ENCODE results near the gene BCHE. TPM values are rescaled to one million over a fixed set of nuclear protein-coding genes. Genes with fewer than 3 reads are reported as not detected.

The BCHE gene
- polyA plus RNA-seq, 1 experiment: 3.1 TPM

DNA sequence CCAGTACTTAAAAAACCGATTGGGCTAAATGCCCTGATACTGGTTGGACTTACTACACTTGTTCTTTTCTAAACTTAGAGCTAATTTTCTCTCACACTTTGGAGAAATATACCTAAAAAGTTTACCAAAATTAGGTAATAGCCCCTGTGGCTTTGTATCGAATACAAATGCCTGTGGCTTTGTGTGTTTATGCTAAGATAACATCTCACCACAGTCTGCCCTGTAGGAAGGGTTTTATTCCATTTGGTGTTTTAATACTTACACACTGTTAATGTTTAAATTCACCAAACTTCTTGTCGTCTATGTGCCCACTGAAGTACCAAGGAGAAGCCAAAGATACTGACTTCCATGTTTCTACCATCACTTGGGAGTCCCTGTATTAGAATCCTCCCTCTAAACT is 66.4 kb downstream of the BCHE start:
- ChIA-PET POLR2A (no interaction called here), CTCF (no interaction called here)
- Histone ChIP-seq H3K4me3 (ENCODE audit: low read depth, low read length) (no peak overlapping the region), H3K27me3 (ENCODE audit: control insufficient read depth, insufficient read depth, low read length) (no peaks in the 10 kb centered on the region), H3K27ac (ENCODE audit: low read depth, low read length) (no peak overlapping the region), H3K9me3 (ENCODE audit: control insufficient read depth, insufficient read depth, low read length) (no peaks in the 10 kb centered on the region)
- DNase-seq (ENCODE audit: low read depth, low spot score): no peak
- no peak for TF ChIP-seq CTCF (IDR thresholded peaks at IDR 0.05; ENCODE audit: low read depth, low read length)

DNA sequence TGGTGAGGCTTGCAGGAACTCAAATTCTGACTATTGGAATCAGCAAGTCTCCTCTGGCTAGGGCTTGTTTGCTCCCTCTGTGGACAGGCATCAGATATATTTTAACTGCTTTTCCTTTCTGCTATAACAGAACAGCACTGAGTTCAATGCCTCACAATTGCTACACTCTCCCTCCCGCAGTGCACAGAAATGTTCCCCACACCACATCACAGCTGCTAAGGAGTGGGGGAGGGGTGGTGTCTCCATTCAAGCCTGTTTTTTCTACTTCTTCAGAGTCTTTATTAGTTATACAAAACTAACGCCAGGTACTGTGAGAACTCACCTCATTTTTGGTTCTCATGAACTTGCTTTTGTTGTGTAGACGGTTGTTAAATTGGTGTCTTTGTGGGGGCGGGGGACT is 68.5 kb downstream of the BCHE start:
- ChIA-PET CTCF (no interaction called here), POLR2A (no interaction called here)
- no peak overlapping the region for H3K4me3 ChIP-seq (ENCODE audit: low read depth, low read length)
- no peak overlapping the region for H3K27ac ChIP-seq (ENCODE audit: low read depth, low read length)
- no peaks in the 10 kb centered on the region for H3K27me3 ChIP-seq (ENCODE audit: control insufficient read depth, insufficient read depth, low read length)
- TF ChIP-seq CTCF (IDR thresholded peaks at IDR 0.05; ENCODE audit: low read depth, low read length): no peak
- DNase-seq (ENCODE audit: low read depth, low spot score): no peak
- H3K9me3 ChIP-seq (ENCODE audit: control insufficient read depth, insufficient read depth, low read length): no peaks in the 10 kb centered on the region

GRCh38 chr3:165759041-165759440 is 78.2 kb downstream of the BCHE start:
- ChIA-PET POLR2A (no interaction called here), CTCF (no interaction called here)
- no peaks in the 10 kb centered on the region for H3K9me3 ChIP-seq (ENCODE audit: control insufficient read depth, insufficient read depth, low read length)
- no peak overlapping the region for H3K4me3 ChIP-seq (ENCODE audit: low read depth, low read length)
- H3K27me3 ChIP-seq (ENCODE audit: control insufficient read depth, insufficient read depth, low read length): no peaks in the 10 kb centered on the region
- no peak overlapping the region for H3K27ac ChIP-seq (ENCODE audit: low read depth, low read length)
- no peak for TF ChIP-seq CTCF (IDR thresholded peaks at IDR 0.05; ENCODE audit: low read depth, low read length)
- no peak for DNase-seq (ENCODE audit: low read depth, low spot score)

- ChIA-PET POLR2A (no interaction called here), CTCF (no interaction called here)
- no peaks in the 10 kb centered on the region for H3K27me3 ChIP-seq (ENCODE audit: control insufficient read depth, insufficient read depth, low read length)
- no peak for DNase-seq (ENCODE audit: low read depth, low spot score)
- H3K9me3 ChIP-seq (ENCODE audit: control insufficient read depth, insufficient read depth, low read length): no peaks in the 10 kb centered on the region
- H3K4me3 ChIP-seq (ENCODE audit: low read depth, low read length): no peak overlapping the region
- TF ChIP-seq CTCF (IDR thresholded peaks at IDR 0.05; ENCODE audit: low read depth, low read length): no peak
- H3K27ac ChIP-seq (ENCODE audit: low read depth, low read length): no peak overlapping the region
Observed at GRCh38 chr3:165755571-165755970, 81.7 kb downstream of the BCHE start.

GRCh38 chr3:165754219-165755007 is 82.8 kb downstream of the BCHE start:
- TF ChIP-seq CTCF (IDR thresholded peaks at IDR 0.05; ENCODE audit: low read depth, low read length): no peak
- ChIA-PET CTCF (no interaction called here), POLR2A (no interaction called here)
- no peak overlapping the region for H3K27ac ChIP-seq (ENCODE audit: low read depth, low read length)
- H3K27me3 ChIP-seq (ENCODE audit: control insufficient read depth, insufficient read depth, low read length): no peaks in the 10 kb centered on the region
- DNase-seq (ENCODE audit: low read depth, low spot score): no peak
- no peaks in the 10 kb centered on the region for H3K9me3 ChIP-seq (ENCODE audit: control insufficient read depth, insufficient read depth, low read length)
- H3K4me3 ChIP-seq (ENCODE audit: low read depth, low read length): no peak overlapping the region

Measured in AG04450 (cell line).